HG03457 (cell line): Measurements from ENCODE around the gene MAP1S.

ENCODE experiments used
- ATAC-seq: cut with Tn5 transposase; IDR thresholded peaks from one replicate; pipeline ENCODE4 v1.9.1; 2021; ENCODE audit warnings: moderate number of reproducible peaks; ENCODE audit not compliant: unreplicated experiment

The MAP1S gene

GRCh38 chr19:17727843-17728242 is 8.6 kb downstream of the MAP1S start:
- ATAC-seq, result no peak

- ATAC-seq, result no peak
Measured at GRCh38 chr19:17733127-17733526, 13.8 kb downstream of the MAP1S start.

GRCh38 chr19:17734146-17734545 is 14.9 kb downstream of the MAP1S start:
- ATAC-seq, result no peak

- ATAC-seq, result no peak
Measured at GRCh38 chr19:17735410-17735809, 16.1 kb downstream of the MAP1S start.

DNA sequence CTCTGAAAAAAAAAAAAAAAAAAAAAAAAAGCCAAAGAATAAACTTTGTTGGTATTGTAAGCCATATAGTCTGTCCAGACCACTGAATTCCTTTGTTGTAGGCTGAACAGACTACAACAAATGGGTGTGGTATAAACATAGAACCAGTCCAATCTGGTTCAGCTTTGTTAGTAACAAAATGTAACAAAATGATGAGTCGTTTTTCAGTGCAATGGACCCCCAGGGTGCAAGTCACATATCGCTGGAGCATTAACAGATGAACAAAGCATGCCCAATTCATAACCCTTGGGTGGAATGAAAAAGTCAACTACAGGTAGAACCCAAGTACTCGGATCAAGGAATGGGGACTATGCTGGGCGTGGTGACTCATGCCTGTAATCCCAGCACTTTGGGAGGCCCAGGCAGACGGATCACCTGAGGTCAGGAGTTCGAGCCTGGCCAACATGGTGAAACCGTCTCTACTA is 18.4 kb downstream of the MAP1S start:
- ATAC-seq, result no peak

GRCh38 chr19:17739121-17739875 is 20.0 kb downstream of the MAP1S start:
- ATAC-seq, result no peak

- ATAC-seq, result no peak
Measured at GRCh38 chr19:17741456-17741855, 22.2 kb downstream of the MAP1S start.

- ATAC-seq, result no peak
Measured at GRCh38 chr19:17743874-17744580, 24.7 kb downstream of the MAP1S start.

DNA sequence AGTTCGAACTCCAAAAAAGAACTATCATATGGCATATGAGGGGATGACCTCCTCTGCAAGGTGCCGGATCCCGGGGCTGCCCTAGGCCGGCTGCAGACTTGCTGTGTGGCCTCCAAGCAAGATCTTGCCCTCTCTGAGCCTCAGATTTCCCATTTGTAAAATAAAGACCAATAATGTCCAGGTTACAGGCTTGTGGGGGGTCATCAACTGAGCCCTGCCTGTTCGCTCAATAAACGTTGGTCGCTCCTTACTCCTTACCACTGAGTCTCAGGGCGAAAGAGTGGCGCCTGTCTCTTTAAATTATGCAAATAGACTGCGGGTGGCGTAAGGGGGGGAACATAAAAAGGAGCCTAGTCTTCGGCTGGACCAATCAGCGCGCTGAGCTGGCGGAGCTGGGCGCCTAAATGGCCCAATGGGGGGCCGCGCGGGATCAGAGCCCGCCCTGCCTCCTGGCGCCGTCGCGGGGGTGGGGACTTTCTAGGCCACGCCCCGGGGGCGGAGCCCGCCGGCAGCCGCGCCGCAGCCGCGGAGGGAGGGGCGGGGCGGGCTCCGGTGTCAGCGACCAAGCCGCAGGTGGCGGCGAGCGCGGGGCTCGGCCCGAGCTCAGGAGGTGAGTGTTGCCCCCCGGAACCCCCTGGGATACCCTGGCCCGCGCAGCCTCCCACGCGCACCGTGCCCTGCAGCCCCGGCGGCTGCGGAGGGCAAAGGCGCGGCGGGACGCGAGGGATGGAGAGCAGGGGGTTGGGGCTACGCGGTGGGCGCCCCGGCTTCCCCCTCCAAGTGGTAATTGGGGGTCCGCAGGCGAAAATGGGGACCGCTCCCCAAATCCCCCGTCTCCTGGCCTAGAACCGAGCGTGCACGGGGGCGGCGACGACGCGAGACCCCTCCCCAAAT is 28.2 kb downstream of the MAP1S start:
- ATAC-seq, result peak; percentile 45

GRCh38 chr19:17748884-17749638 is 29.8 kb downstream of the MAP1S start:
- no peak for ATAC-seq

DNA sequence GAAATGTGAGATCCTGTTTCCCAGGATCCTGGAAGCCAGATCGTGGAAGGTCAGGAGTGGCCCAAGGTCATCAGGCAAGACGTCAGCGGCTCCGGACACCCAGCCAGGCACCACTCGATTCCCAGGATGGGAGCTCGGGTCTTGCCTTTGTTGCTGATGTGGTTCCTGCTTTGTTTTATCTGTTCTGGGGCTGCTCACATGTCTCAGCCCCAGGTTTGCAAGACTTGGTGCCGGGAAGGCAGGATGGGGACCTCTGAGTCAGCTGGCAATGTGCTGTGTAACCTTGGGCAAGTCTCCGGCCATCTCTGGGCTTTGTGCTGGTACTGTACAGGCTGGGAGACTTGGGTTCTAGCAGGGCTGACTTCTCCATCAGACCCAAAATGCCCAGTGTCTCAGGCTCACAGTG is 30.6 kb downstream of the MAP1S start:
- no peak for ATAC-seq

- no peak for ATAC-seq
Measured at GRCh38 chr19:17751103-17751911, 32.0 kb downstream of the MAP1S start, which contains the start of gene FCHO1. FCHO1 (plus strand) TSS chr19:17751477; CDS start chr19:17755165, 3,688 bp downstream.

DNA sequence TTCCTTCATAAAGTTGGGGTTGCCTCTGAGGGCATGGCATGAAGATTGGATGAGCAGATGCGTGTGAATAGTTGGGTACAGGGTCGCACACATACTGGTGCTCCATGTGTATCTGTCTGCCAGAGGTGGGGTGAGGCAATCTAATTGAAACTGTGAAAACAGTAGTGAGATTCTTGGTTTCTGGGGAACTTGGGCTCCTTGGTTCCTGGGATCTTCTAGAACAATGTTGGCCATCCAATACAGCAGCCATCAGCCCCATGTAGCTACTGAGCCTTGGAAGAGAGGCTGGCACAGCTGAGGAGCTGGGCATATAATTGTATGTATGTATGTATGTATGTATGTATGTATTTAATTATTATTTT is 32.6 kb downstream of the MAP1S start:
- no peak for ATAC-seq

- ATAC-seq, result no peak
Measured at GRCh38 chr19:17752865-17753639, 33.8 kb downstream of the MAP1S start.

DNA sequence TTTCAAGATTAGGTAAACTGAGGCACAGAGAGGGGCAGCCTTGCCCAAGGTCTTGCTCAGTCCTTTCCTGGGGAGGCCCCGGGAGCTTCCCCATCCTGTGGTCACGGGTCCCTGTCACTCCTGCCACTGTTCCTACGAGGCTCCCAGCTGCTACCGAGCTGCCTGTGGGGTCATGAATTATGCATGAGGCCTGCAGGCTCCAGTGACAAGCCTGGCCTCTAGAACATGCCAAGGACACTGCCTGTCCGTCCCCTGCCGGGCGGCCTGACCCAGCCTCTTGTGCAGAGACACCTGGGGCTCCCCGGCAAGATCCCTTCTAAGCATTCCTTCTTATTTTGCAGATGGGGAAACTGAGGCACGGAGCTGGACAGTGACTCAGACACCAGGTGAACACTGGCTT is 34.7 kb downstream of the MAP1S start:
- ATAC-seq, result no peak

GRCh38 chr19:17754634-17755442 is 35.6 kb downstream of the MAP1S start:
- ATAC-seq, result no peak

DNA sequence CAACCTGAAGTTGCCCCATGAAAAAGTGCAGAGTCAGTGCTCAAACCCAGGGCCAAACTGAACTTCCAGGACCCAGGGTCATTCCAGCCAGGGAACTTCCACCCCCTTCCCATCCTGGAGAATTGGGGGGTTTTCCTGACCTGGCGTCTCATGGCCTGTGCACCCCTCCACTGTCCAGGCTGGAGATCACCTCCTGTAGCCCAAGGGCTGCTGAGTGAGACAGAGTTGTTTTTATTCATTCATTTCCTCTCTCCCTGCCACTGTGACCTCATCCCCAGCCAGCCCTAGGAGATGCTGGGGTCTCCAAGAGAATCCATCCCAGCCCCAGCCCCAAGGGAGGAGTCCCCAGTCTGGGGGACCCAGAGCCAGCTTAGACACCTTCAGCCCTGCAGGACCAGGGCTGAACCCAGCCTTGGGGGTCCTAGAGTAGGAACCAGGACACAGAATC is 36.2 kb downstream of the MAP1S start:
- ATAC-seq, result no peak
